Stromal cell of bone marrow (primary cell): Measurements from ENCODE around the gene DCAF10.
"Not testable (repeated sequence)": the region's sequence is repeated elsewhere in the genome, so short reads cannot be mapped to it uniquely, and the experiment has no call there.

Experiments used
- DNase-seq: peaks from one replicate; pipeline ENCODE4 v3.0.0-alpha.2; 2012; ENCODE audit warnings: low read depth

Gene DCAF10

GRCh38 chr9:37909326-37909725, 108.7 kb downstream of the DCAF10 start:
- DNase-seq: no peak

- DNase-seq: not testable (repeated sequence)
These were observed 109.2 kb downstream of the DCAF10 start for GRCh38 chr9:37909836-37910235.

- no peak for DNase-seq
These were observed 109.7 kb downstream of the DCAF10 start for GRCh38 chr9:37910271-37910670.

DNA sequence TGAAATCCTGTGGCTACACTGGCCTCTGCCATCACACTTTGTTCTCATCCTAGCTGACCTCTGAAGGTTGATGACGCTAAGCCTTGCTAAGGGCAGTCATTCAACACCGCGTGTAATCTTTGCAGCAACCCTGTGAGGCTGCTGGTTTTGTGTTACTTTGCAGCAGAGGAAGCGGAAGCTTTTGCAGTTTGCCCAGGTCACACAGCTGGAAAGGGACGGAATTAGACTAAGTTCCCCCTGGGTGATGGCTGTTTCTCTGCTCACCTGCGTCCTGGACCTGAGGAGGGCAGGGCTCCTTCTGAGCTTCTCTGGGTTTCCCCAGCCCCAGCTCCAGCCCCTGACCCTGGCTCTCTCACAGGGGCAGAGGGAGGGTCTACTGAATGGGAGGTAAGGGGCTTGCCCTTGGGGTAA, 110.7 kb downstream of the DCAF10 start:
- DNase-seq: no peak

DNA sequence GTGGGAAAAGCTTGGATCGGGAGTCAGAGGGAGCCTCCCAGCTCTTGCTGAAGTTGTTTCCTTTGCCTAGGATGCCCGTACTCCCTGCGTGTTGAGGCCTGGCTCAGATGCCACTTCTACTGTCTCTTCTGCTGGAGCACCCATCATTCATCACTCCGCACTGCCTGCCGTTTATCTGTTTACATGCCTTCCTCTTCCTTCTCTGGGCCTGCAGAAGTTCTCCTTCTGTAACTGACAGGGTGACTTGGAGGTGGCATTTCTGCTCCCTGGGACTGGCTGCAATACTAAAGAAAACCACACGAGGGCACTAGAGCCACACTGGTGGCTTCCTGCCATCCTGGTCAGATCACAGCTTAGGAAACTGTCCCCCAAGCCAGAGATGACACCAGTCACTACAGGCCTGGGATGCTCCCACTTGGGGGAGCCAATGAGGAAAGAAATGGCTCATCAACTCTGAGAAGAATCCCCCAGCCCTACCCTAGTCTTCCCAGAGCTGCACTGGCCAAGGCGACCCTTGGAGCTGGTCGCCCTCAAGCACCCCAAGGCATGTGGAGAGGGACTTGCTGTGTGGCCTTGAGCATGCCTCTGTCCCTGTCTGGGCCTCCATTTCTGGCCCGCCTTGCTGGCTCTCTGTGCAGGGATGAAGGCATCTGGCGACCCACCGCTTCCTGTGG, 113.0 kb downstream of the DCAF10 start:
- DNase-seq: no peak

DNA sequence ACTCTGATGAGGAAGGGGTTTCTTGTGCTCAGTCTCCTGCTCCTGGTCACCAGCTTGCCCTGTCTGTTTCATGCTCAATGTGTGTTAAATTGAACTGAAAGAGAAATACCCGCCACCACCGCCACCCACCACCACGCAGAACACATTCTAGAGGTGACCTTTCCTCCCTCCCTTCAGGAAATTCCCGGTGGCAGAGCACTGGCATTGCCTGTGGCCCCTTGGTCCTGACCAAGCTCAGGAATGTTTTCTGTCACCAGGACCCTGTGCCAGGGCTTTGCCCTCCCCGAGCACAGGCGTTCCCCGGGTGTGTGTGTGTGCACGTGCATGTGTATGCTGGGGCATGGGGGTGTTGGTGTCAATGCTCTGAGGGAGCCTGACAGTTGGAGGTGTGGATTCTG, 113.6 kb downstream of the DCAF10 start:
- no peak for DNase-seq

- DNase-seq: no peak
These were observed 114.2 kb downstream of the DCAF10 start for GRCh38 chr9:37914701-37915358.

DNA sequence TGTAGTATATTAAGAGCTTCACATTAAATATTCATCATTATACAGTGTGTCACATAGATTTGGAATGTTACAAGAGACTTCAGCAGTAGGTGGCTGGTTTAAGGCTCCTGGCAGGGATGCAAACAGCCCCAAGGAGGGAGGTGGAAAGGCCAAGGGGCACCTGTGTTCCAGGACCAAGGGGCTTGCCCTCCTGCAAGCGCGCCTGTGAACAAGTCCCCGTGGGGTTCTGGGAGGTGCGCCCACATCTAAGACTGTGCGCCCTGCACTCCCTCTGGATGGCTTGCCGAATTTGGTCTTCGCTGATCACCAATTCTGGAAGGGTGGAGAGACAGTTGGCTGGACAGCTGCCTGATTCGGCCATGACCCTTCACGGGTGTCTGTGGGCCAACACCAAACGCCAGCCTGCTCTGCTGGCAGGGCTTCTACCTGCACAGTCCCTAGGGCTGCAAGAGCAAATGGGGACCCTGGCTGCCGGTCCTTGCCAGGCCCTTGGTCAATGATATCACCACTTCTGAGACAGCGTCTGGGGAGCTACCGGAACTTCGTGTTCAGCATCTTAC, 115.4 kb downstream of the DCAF10 start:
- DNase-seq: no peak

GRCh38 chr9:37916471-37917312, 116.1 kb downstream of the DCAF10 start:
- no peak for DNase-seq
